GM23338 (cell line): ENCODE measurements around the gene LRRC42. TPM values are rescaled to one million over a fixed set of nuclear protein-coding genes. Genes with fewer than 3 reads are reported as not detected.

Source experiments
- ATAC-seq: fragments of 200-7000 bp; cut with Tn5 transposase; 3 replicates; pipeline ENCODE4 v1.9.1; 2020
- DNase-seq: peaks from one replicate; pipeline ENCODE4 v3.0.0-alpha.2; 2015; ENCODE audit warnings: low spot score
- H2AFZ ChIP-seq: fragments of 200-600 bp; sonication (generic); 2 replicates; pipeline ENCODE4 v1.8.0; 2016; ENCODE audit warnings: antibody characterized with exemption, mild to moderate bottlenecking, moderate library complexity
- H3F3A ChIP-seq: fragments of 200-600 bp; sonication (generic); replicated peaks from 2 replicates; pipeline ENCODE4 v1.8.0; 2017; ENCODE audit warnings: antibody characterized with exemption, mixed run types, low read depth
- H3K27ac ChIP-seq: fragments of 200-600 bp; sonication (generic); 2 replicates; pipeline ENCODE4 v1.6.1; 2016; ENCODE audit warnings: low read depth
- H3K27me3 ChIP-seq: fragments of 200-600 bp; sonication (generic); 2 replicates; pipeline ENCODE4 v1.8.0; 2016; ENCODE audit warnings: mild to moderate bottlenecking, mixed run types, moderate library complexity; ENCODE audit not compliant: insufficient read depth
- H3K36me3 ChIP-seq: fragments of 200-600 bp; sonication (generic); 2 replicates; pipeline ENCODE4 v1.8.0; 2016; ENCODE audit warnings: mild to moderate bottlenecking; ENCODE audit not compliant: insufficient read depth
- H3K4me1 ChIP-seq: fragments of 200-600 bp; sonication (generic); 2 replicates; pipeline ENCODE4 v1.8.0; 2016; ENCODE audit warnings: mild to moderate bottlenecking, moderate library complexity; ENCODE audit not compliant: insufficient read depth
- H3K4me2 ChIP-seq: fragments of 200-600 bp; sonication (generic); 2 replicates; pipeline ENCODE4 v1.7.1; 2017; ENCODE audit warnings: mixed run types
- H3K4me3 ChIP-seq: fragments of 200-600 bp; sonication (generic); 2 replicates; pipeline ENCODE4 v1.6.1; 2016; ENCODE audit warnings: mixed run types
- H3K79me2 ChIP-seq: fragments of 200-600 bp; sonication (generic); replicated peaks from 2 replicates; pipeline ENCODE4 v1.8.0; 2017; ENCODE audit warnings: mild to moderate bottlenecking; ENCODE audit not compliant: insufficient read depth
- H3K9me2 ChIP-seq: fragments of 200-600 bp; sonication (generic); 2 replicates; pipeline ENCODE4 v1.8.0; 2017; ENCODE audit not compliant: insufficient read depth
- H4K20me1 ChIP-seq: fragments of 200-600 bp; sonication (generic); replicated peaks from 2 replicates; pipeline ENCODE4 v1.8.0; 2017; ENCODE audit warnings: mild to moderate bottlenecking; ENCODE audit not compliant: insufficient read depth
- H3K27ac Mint-ChIP-seq: 2 replicates; pipeline ENCODE4 v1.8.0; 2020; ENCODE audit warnings: inconsistent platforms, mild to moderate bottlenecking, moderate library complexity, mixed read lengths
- H3K27me3 Mint-ChIP-seq: 3 replicates; pipeline ENCODE4 v1.8.0; 2022; ENCODE audit warnings: low read depth, mild to moderate bottlenecking, moderate library complexity, mixed read lengths, inconsistent platforms; ENCODE audit not compliant: insufficient read depth, poor library complexity
- H3K36me3 Mint-ChIP-seq: 3 replicates; pipeline ENCODE4 v1.8.0; 2021; ENCODE audit warnings: low read depth, mild to moderate bottlenecking, inconsistent platforms, moderate library complexity, mixed read lengths
- H3K4me1 Mint-ChIP-seq: 3 replicates; pipeline ENCODE4 v1.8.0; 2020; ENCODE audit warnings: mild to moderate bottlenecking, inconsistent platforms, mixed read lengths
- H3K4me3 Mint-ChIP-seq: 3 replicates; pipeline ENCODE4 v1.8.0; 2021; ENCODE audit warnings: moderate library complexity, mild to moderate bottlenecking, inconsistent platforms, mixed read lengths
- H3K9me3 Mint-ChIP-seq: 3 replicates; pipeline ENCODE4 v1.8.0; 2020; ENCODE audit warnings: moderate library complexity, mild to moderate bottlenecking, inconsistent platforms, mixed read lengths
- CREB1 ChIP-seq: fragments of 250-450 bp; sonication (Bioruptor Pico); IDR thresholded peaks from 2 replicates; pipeline ENCODE4 v1.5.0; 2020; ENCODE audit warnings: low read depth, mild to moderate bottlenecking, moderate library complexity
- EZH2 ChIP-seq: fragments of 200-600 bp; sonication (generic); IDR thresholded peaks from one replicate; pipeline ENCODE4 v1.8.0; 2017; ENCODE audit warnings: antibody characterized with exemption, mild to moderate bottlenecking, low read depth; ENCODE audit not compliant: unreplicated experiment
- EZH2phosphoT487 ChIP-seq: fragments of 200-600 bp; sonication (generic); IDR thresholded peaks from one replicate; pipeline ENCODE4 v1.8.1; 2018; ENCODE audit warnings: antibody characterized with exemption; ENCODE audit not compliant: unreplicated experiment
- JUNB ChIP-seq: IDR thresholded peaks from one replicate; pipeline ENCODE4 v1.6.1; 2016; ENCODE audit warnings: antibody characterized with exemption; ENCODE audit not compliant: unreplicated experiment
- NANOG ChIP-seq: IDR thresholded peaks from 2 replicates; pipeline ENCODE4 v1.6.1; 2016; ENCODE audit warnings: antibody characterized with exemption, borderline replicate concordance
- POLR2AphosphoS5 ChIP-seq: IDR thresholded peaks from 2 replicates; pipeline ENCODE4 v1.6.1; 2016; ENCODE audit warnings: antibody characterized with exemption, low read depth
- STAT1 ChIP-seq: IDR thresholded peaks from one replicate; pipeline ENCODE4 v1.6.1; 2016; ENCODE audit warnings: antibody characterized with exemption; ENCODE audit not compliant: unreplicated experiment
- ZNF114 ChIP-seq: fragments of 250-450 bp; sonication (Bioruptor Pico); IDR thresholded peaks from 2 replicates; pipeline ENCODE4 v1.5.0; 2020; ENCODE audit warnings: mild to moderate bottlenecking, moderate library complexity
- ZNF331 ChIP-seq: fragments of 250-450 bp; sonication (Bioruptor Pico); IDR thresholded peaks from 2 replicates; pipeline ENCODE4 v1.5.0; 2020; ENCODE audit warnings: low read depth, mild to moderate bottlenecking, moderate library complexity
- polyA plus RNA-seq: library from polyadenylated mRNA; unstranded; fragments of >200 nt; fragmentation: Nextera tagmentation; extraction: Ambion mirVana; gene quantifications from 2 replicates; pipeline ENCODE4 v1.2.1, GENCODE V29; 2016
- total RNA-seq: library from RNA; depleted of rRNA; stranded (reverse); fragments of >200 nt; shearing (Covaris generic); gene quantifications from 2 replicates; pipeline ENCODE4 v1.2.3, GENCODE V29; 2014
- TF ChIP-seq, protein P1 (sequence below): fragments of 250-450 bp; sonication (Bioruptor Pico); IDR thresholded peaks from 2 replicates; pipeline ENCODE4 v1.5.0; 2020; ENCODE audit warnings: mild to moderate bottlenecking, moderate library complexity
- TF ChIP-seq, protein P2 (sequence below): IDR thresholded peaks from 2 replicates; pipeline ENCODE4 v1.6.1; 2016; ENCODE audit warnings: antibody characterized with exemption
- TF ChIP-seq, protein P3 (sequence below), 2 experiments: fragments of 200-600 bp in 1 of 2; sonication (generic) in 1 of 2; conservative IDR thresholded peaks; 2 replicates each; pipeline versions ENCODE4 v1.5.1 to v1.6.1; 2016 to 2017; ENCODE audit warnings: antibody characterized with exemption in 2 of 2, low read depth in 2 of 2, mild to moderate bottlenecking in 2 of 2, moderate library complexity in 1 of 2
- TF ChIP-seq, protein P4 (sequence below): IDR thresholded peaks from one replicate; pipeline ENCODE4 v1.6.1; 2018; ENCODE audit warnings: antibody characterized with exemption; ENCODE audit not compliant: unreplicated experiment

LRRC42 gene
- total and polyA plus RNA-seq, 2 experiments from 2014 or later: 25.9 to 48.1 TPM

DNA sequence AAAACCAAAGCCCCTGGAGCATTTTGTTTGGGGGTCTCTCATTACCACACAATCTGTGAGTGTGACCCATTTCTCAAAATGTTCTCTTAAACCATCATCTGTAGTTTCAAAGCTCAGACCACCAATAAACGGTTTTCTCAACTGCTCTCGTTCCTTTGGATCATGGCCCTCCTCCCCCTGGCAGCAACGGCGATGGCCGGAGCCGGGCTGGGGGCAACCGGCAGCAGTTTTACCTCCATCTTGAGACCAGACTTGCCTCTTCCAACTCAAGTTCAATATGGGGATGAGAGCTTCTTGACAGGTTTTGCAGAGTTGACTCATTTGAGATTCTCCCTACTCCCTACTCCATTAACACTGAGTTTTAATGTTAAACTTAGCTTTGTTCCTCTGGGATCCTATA lies 29.7 kb downstream of the LRRC42 start:
- Histone ChIP-seq H3K4me1 (no peaks in the 10 kb centered on the region; the same call in 1 of the 2 replicates), H3K79me2 (no peaks in the 10 kb centered on the region), H3K27ac (no peak overlapping the region), H3F3A (no peaks in the 10 kb centered on the region), H3K4me3 (no peak overlapping the region), H2AFZ (no peak overlapping the region), H3K4me2 (no peak overlapping the region), H3K36me3 (no peaks in the 10 kb centered on the region), H3K9me2 (no peaks in the 10 kb centered on the region), H3K27me3 (no peaks in the 10 kb centered on the region), H4K20me1 (0 out of 2 replicates have a peak, but pooled peaks cover 3% of the 10 kb centered on the region)
- TF ChIP-seq, protein P1, sequence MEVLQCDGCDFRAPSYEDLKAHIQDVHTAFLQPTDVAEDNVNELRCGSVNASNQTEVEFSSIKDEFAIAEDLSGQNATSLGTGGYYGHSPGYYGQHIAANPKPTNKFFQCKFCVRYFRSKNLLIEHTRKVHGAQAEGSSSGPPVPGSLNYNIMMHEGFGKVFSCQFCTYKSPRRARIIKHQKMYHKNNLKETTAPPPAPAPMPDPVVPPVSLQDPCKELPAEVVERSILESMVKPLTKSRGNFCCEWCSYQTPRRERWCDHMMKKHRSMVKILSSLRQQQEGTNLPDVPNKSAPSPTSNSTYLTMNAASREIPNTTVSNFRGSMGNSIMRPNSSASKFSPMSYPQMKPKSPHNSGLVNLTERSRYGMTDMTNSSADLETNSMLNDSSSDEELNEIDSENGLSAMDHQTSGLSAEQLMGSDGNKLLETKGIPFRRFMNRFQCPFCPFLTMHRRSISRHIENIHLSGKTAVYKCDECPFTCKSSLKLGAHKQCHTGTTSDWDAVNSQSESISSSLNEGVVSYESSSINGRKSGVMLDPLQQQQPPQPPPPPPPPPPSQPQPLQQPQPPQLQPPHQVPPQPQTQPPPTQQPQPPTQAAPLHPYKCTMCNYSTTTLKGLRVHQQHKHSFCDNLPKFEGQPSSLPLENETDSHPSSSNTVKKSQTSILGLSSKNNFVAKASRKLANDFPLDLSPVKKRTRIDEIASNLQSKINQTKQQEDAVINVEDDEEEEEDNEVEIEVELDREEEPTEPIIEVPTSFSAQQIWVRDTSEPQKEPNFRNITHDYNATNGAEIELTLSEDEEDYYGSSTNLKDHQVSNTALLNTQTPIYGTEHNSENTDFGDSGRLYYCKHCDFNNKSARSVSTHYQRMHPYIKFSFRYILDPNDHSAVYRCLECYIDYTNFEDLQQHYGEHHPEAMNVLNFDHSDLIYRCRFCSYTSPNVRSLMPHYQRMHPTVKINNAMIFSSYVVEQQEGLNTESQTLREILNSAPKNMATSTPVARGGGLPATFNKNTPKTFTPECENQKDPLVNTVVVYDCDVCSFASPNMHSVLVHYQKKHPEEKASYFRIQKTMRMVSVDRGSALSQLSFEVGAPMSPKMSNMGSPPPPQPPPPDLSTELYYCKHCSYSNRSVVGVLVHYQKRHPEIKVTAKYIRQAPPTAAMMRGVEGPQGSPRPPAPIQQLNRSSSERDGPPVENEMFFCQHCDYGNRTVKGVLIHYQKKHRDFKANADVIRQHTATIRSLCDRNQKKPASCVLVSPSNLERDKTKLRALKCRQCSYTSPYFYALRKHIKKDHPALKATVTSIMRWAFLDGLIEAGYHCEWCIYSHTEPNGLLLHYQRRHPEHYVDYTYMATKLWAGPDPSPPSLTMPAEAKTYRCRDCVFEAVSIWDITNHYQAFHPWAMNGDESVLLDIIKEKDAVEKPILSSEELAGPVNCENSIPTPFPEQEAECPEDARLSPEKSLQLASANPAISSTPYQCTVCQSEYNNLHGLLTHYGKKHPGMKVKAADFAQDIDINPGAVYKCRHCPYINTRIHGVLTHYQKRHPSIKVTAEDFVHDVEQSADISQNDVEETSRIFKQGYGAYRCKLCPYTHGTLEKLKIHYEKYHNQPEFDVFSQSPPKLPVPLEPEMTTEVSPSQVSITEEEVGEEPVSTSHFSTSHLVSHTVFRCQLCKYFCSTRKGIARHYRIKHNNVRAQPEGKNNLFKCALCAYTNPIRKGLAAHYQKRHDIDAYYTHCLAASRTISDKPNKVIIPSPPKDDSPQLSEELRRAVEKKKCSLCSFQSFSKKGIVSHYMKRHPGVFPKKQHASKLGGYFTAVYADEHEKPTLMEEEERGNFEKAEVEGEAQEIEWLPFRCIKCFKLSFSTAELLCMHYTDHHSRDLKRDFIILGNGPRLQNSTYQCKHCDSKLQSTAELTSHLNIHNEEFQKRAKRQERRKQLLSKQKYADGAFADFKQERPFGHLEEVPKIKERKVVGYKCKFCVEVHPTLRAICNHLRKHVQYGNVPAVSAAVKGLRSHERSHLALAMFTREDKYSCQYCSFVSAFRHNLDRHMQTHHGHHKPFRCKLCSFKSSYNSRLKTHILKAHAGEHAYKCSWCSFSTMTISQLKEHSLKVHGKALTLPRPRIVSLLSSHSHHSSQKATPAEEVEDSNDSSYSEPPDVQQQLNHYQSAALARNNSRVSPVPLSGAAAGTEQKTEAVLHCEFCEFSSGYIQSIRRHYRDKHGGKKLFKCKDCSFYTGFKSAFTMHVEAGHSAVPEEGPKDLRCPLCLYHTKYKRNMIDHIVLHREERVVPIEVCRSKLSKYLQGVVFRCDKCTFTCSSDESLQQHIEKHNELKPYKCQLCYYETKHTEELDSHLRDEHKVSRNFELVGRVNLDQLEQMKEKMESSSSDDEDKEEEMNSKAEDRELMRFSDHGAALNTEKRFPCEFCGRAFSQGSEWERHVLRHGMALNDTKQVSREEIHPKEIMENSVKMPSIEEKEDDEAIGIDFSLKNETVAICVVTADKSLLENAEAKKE (CRISPR knock-in tag): no peak
- TF ChIP-seq EZH2: no peak
- TF ChIP-seq ZNF114 (CRISPR knock-in tag): no peak
- TF ChIP-seq, protein P2, sequence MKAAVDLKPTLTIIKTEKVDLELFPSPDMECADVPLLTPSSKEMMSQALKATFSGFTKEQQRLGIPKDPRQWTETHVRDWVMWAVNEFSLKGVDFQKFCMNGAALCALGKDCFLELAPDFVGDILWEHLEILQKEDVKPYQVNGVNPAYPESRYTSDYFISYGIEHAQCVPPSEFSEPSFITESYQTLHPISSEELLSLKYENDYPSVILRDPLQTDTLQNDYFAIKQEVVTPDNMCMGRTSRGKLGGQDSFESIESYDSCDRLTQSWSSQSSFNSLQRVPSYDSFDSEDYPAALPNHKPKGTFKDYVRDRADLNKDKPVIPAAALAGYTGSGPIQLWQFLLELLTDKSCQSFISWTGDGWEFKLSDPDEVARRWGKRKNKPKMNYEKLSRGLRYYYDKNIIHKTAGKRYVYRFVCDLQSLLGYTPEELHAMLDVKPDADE: no peak
- TF ChIP-seq ZNF331: no peak
- TF ChIP-seq, protein P3, sequence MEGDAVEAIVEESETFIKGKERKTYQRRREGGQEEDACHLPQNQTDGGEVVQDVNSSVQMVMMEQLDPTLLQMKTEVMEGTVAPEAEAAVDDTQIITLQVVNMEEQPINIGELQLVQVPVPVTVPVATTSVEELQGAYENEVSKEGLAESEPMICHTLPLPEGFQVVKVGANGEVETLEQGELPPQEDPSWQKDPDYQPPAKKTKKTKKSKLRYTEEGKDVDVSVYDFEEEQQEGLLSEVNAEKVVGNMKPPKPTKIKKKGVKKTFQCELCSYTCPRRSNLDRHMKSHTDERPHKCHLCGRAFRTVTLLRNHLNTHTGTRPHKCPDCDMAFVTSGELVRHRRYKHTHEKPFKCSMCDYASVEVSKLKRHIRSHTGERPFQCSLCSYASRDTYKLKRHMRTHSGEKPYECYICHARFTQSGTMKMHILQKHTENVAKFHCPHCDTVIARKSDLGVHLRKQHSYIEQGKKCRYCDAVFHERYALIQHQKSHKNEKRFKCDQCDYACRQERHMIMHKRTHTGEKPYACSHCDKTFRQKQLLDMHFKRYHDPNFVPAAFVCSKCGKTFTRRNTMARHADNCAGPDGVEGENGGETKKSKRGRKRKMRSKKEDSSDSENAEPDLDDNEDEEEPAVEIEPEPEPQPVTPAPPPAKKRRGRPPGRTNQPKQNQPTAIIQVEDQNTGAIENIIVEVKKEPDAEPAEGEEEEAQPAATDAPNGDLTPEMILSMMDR (conservative IDR thresholded peaks at IDR 0.05; ENCODE audit: low read depth in 2 of 2): no peak
- TF ChIP-seq, protein P4, sequence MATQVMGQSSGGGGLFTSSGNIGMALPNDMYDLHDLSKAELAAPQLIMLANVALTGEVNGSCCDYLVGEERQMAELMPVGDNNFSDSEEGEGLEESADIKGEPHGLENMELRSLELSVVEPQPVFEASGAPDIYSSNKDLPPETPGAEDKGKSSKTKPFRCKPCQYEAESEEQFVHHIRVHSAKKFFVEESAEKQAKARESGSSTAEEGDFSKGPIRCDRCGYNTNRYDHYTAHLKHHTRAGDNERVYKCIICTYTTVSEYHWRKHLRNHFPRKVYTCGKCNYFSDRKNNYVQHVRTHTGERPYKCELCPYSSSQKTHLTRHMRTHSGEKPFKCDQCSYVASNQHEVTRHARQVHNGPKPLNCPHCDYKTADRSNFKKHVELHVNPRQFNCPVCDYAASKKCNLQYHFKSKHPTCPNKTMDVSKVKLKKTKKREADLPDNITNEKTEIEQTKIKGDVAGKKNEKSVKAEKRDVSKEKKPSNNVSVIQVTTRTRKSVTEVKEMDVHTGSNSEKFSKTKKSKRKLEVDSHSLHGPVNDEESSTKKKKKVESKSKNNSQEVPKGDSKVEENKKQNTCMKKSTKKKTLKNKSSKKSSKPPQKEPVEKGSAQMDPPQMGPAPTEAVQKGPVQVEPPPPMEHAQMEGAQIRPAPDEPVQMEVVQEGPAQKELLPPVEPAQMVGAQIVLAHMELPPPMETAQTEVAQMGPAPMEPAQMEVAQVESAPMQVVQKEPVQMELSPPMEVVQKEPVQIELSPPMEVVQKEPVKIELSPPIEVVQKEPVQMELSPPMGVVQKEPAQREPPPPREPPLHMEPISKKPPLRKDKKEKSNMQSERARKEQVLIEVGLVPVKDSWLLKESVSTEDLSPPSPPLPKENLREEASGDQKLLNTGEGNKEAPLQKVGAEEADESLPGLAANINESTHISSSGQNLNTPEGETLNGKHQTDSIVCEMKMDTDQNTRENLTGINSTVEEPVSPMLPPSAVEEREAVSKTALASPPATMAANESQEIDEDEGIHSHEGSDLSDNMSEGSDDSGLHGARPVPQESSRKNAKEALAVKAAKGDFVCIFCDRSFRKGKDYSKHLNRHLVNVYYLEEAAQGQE: no peak
- TF ChIP-seq STAT1: no peak
- no peak for TF ChIP-seq POLR2AphosphoS5
- no peak for TF ChIP-seq EZH2phosphoT487
- TF ChIP-seq CREB1 (CRISPR knock-in tag): no peak
- no peak for TF ChIP-seq JUNB
- no peak for TF ChIP-seq NANOG
- no peaks in the 10 kb centered on the region for H3K9me3 Mint-ChIP-seq
- ATAC-seq (no peak), DNase-seq (no peak)
- H3K36me3 Mint-ChIP-seq: peaks cover 3% of the 10 kb centered on the region; the same call in 1 of the 3 replicates
- H3K27me3 Mint-ChIP-seq: peaks cover 2% of the 10 kb centered on the region
- no peak overlapping the region for H3K27ac Mint-ChIP-seq
- H3K4me3 Mint-ChIP-seq: no peak overlapping the region
- peaks cover 7% of the 10 kb centered on the region for H3K4me1 Mint-ChIP-seq
